Suprapubic skin (tissue), 4 donors: ENCODE measurements around the gene NINJ1.

Source experiments
- EP300 ChIP-seq: sonication (generic); formaldehyde crosslinking; IDR thresholded peaks from one replicate; pipeline ENCODE4 v1.6.1; 2017; ENCODE audit warnings: antibody characterized with exemption
- POLR2A ChIP-seq, 2 donors: fragments of 450-650 bp; IDR thresholded peaks; one replicate each; pipeline ENCODE4 v1.6.1; 2017; ENCODE audit warnings: antibody characterized with exemption in 2 of 2, mild to moderate bottlenecking in 2 of 2, moderate library complexity in 2 of 2
- POLR2AphosphoS5 ChIP-seq, 3 donors: sonication (generic); formaldehyde crosslinking; IDR thresholded peaks; one replicate each; pipeline ENCODE4 v1.6.1; 2017; ENCODE audit warnings: antibody characterized with exemption in 3 of 3
- TF ChIP-seq, protein P1 (sequence below), 2 donors: fragments of 200-600 bp in 1 of 2; fragments of 450-650 bp in 1 of 2; sonication (generic) in 1 of 2; IDR thresholded peaks; one replicate each; pipeline ENCODE4 v1.5.1; 2016 to 2019; ENCODE audit warnings: antibody characterized with exemption in 2 of 2, mild to moderate bottlenecking in 1 of 2, moderate library complexity in 1 of 2

DNA sequence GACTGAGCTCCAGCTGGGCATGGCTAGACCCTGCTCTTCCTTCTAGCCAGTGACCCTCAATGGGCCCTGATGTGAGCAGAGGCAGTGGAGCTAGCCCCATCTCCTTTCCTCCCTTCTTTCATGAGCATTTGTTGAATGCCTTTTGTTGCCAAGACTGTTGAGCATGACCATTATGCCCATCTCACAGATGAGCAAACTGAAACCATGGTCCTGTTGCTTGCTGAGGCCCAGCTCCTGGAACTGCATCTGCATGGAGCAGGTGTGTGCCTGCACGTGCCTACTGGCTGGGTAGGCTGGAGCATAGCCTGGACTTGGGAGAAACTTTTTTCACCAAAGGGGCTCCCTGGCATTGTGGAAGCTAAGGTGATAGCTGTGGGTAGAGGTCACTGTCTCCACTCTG lies 46.9 kb upstream of the NINJ1 start:
- TF ChIP-seq POLR2AphosphoS5 (IDR thresholded peaks at IDR 0.05) (no peak), EP300 (no peak), POLR2A (IDR thresholded peaks at IDR 0.05) (no peak)
- TF ChIP-seq, protein P1, sequence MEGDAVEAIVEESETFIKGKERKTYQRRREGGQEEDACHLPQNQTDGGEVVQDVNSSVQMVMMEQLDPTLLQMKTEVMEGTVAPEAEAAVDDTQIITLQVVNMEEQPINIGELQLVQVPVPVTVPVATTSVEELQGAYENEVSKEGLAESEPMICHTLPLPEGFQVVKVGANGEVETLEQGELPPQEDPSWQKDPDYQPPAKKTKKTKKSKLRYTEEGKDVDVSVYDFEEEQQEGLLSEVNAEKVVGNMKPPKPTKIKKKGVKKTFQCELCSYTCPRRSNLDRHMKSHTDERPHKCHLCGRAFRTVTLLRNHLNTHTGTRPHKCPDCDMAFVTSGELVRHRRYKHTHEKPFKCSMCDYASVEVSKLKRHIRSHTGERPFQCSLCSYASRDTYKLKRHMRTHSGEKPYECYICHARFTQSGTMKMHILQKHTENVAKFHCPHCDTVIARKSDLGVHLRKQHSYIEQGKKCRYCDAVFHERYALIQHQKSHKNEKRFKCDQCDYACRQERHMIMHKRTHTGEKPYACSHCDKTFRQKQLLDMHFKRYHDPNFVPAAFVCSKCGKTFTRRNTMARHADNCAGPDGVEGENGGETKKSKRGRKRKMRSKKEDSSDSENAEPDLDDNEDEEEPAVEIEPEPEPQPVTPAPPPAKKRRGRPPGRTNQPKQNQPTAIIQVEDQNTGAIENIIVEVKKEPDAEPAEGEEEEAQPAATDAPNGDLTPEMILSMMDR (IDR thresholded peaks at IDR 0.05): no peak
